Osteocyte (in vitro differentiated cells): ENCODE measurements around the gene IL17RA. TPM values are rescaled to one million over a fixed set of nuclear protein-coding genes. Genes with fewer than 3 reads are reported as not detected.

Experiments
- DNase-seq: peaks from one replicate; pipeline ENCODE4 v3.0.0; 2021; ENCODE audit warnings: mixed read lengths; ENCODE audit not compliant: unreplicated experiment; ENCODE audit errors: extremely low spot score
- H3K27ac Mint-ChIP-seq: one replicate; pipeline ENCODE4 v1.8.0; 2021; ENCODE audit warnings: mild to moderate bottlenecking, mixed read lengths; ENCODE audit not compliant: unreplicated experiment
- H3K27me3 Mint-ChIP-seq: one replicate; pipeline ENCODE4 v1.8.0; 2021; ENCODE audit warnings: mixed read lengths; ENCODE audit not compliant: unreplicated experiment
- H3K36me3 Mint-ChIP-seq: one replicate; pipeline ENCODE4 v1.8.0; 2021; ENCODE audit warnings: mixed read lengths; ENCODE audit not compliant: unreplicated experiment
- H3K4me1 Mint-ChIP-seq: one replicate; pipeline ENCODE4 v1.8.0; 2021; ENCODE audit warnings: mixed read lengths; ENCODE audit not compliant: unreplicated experiment
- H3K4me3 Mint-ChIP-seq: one replicate; pipeline ENCODE4 v1.8.0; 2021; ENCODE audit warnings: mild to moderate bottlenecking, moderate library complexity, mixed read lengths; ENCODE audit not compliant: unreplicated experiment
- H3K9me3 Mint-ChIP-seq: one replicate; pipeline ENCODE4 v1.8.0; 2021; ENCODE audit warnings: mixed read lengths; ENCODE audit not compliant: unreplicated experiment
- CTCF ChIP-seq: fragments of 200-600 bp; sonication (generic); IDR thresholded peaks from 2 replicates; pipeline ENCODE4 v1.5.0; 2021; ENCODE audit warnings: antibody characterized with exemption, mild to moderate bottlenecking, moderate library complexity
- total RNA-seq: library from RNA; stranded (reverse); gene quantifications from 2 replicates; pipeline ENCODE4 v1.2.1, GENCODE V29; 2021

The IL17RA gene
- total RNA-seq, 1 donor from 2014 or later = 12.1 TPM

GRCh38 chr22:17121233-17122195, 36.7 kb downstream of the IL17RA start, which contains the start of gene TMEM121B:
TMEM121B (minus strand) TSS chr22:17121360; CDS start chr22:17121127, 233 bp downstream.
- Mint-ChIP-seq H3K36me3 (no peaks in the 10 kb centered on the region), H3K27me3 (peaks cover 26% of the 10 kb centered on the region), H3K4me1 (peaks cover 5% of the 10 kb centered on the region), H3K9me3 (no peaks in the 10 kb centered on the region), H3K27ac (no peak within 1 kb of the TSS), H3K4me3 (peak within 1 kb of the TSS; percentile 77)
- no peak for DNase-seq
- TF ChIP-seq CTCF = no peak

GRCh38 chr22:17130199-17130598, 45.4 kb downstream of the IL17RA start:
- Mint-ChIP-seq H3K27ac (no peak overlapping the region), H3K4me1 (no peaks in the 10 kb centered on the region), H3K27me3 (no peaks in the 10 kb centered on the region), H3K4me3 (no peak overlapping the region), H3K9me3 (no peaks in the 10 kb centered on the region), H3K36me3 (no peaks in the 10 kb centered on the region)
- TF ChIP-seq CTCF = no peak
- DNase-seq = no peak

- Mint-ChIP-seq H3K27me3 (no peaks in the 10 kb centered on the region), H3K4me1 (no peaks in the 10 kb centered on the region), H3K4me3 (no peak overlapping the region), H3K36me3 (no peaks in the 10 kb centered on the region), H3K27ac (no peak overlapping the region), H3K9me3 (no peaks in the 10 kb centered on the region)
- TF ChIP-seq CTCF = no peak
- no peak for DNase-seq
Observed at GRCh38 chr22:17131686-17132085, 46.9 kb downstream of the IL17RA start.

GRCh38 chr22:17132112-17132511, 47.3 kb downstream of the IL17RA start:
- no peak for TF ChIP-seq CTCF
- Mint-ChIP-seq H3K27ac (no peak overlapping the region), H3K4me3 (no peak overlapping the region), H3K9me3 (no peaks in the 10 kb centered on the region), H3K36me3 (peaks cover 3% of the 10 kb centered on the region), H3K27me3 (no peaks in the 10 kb centered on the region), H3K4me1 (no peaks in the 10 kb centered on the region)
- DNase-seq = no peak

GRCh38 chr22:17133137-17133536, 48.3 kb downstream of the IL17RA start:
- Mint-ChIP-seq H3K27ac (no peak overlapping the region), H3K4me1 (no peaks in the 10 kb centered on the region), H3K36me3 (peaks cover 6% of the 10 kb centered on the region), H3K9me3 (no peaks in the 10 kb centered on the region), H3K4me3 (no peak overlapping the region), H3K27me3 (no peaks in the 10 kb centered on the region)
- no peak for TF ChIP-seq CTCF
- no peak for DNase-seq
